Measurements from ENCODE around the gene NAA60. TPM values are rescaled to one million over a fixed set of nuclear protein-coding genes. Genes with fewer than 3 reads are reported as not detected.
"Not testable (repeated sequence)": the region's sequence is repeated elsewhere in the genome, so short reads cannot be mapped to it uniquely, and the experiment has no call there.

NAA60 gene
- total and polyA plus RNA-seq, 2 experiments from 2014 or later = 11.2 to 49.4 TPM

DNA sequence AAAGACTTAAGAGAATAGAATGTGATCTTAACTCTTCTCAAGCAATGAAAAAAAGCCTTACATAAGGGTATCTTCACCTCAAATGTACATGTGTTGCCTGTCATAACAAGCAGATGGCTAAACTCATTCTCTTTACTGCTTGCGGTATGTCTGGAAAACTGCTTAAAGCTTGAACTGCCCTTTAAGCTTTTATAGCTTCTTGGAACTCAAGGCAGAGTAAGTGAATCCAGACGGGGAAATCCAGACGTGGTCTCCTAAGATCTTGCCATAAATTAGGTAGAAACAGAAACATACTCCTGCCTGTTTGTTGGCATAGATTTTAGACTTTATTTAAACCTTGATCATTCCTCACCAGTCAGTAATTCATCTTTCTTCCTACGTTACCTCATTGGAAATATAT, 76.9 kb downstream of the NAA60 start:
- Histone ChIP-seq H3K27ac (no peak overlapping the region), H3K36me3 (ENCODE audit: low read depth) (peaks cover 23% of the 10 kb centered on the region), H2AFZ (no peak overlapping the region), H3K27me3 (replicated peaks; ENCODE audit: insufficient read depth) (no peaks in the 10 kb centered on the region), H3K4me3 (no peak overlapping the region), H3K79me2 (ENCODE audit: insufficient read depth) (no peaks in the 10 kb centered on the region), H3F3A (ENCODE audit: insufficient read depth) (no peaks in the 10 kb centered on the region; the same call in 1 of the 2 replicates), H3K9ac (no peak overlapping the region), H3K4me1 (ENCODE audit: insufficient read depth) (no peaks in the 10 kb centered on the region), H3K9me3 (ENCODE audit: low read depth) (no peaks in the 10 kb centered on the region), H3K4me2 (ENCODE audit: unreplicated experiment) (no peak overlapping the region), H4K20me1 (ENCODE audit: insufficient read depth) (no peaks in the 10 kb centered on the region), H3K9me2 (ENCODE audit: insufficient read depth) (no peaks in the 10 kb centered on the region)
- no peak for DNase-seq
- 50 to 52% methylated on average over 4 of the region's 4 CpGs for WGBS, 2 experiments (ENCODE audit: low coverage in 1 of 2, low lambda C conversion rate in 2 of 2, missing lambda C conversion rate in 2 of 2)
- TF ChIP-seq EZH2 (IDR thresholded peaks at IDR 0.05; ENCODE audit: insufficient read depth, poor library complexity, severe bottlenecking) = no peak
- TF ChIP-seq EZH2phosphoT487 (IDR thresholded peaks at IDR 0.05; ENCODE audit: insufficient read depth, low read depth) = no peak
- in situ Hi-C loops (cut with MboI) = no loop called here

DNA sequence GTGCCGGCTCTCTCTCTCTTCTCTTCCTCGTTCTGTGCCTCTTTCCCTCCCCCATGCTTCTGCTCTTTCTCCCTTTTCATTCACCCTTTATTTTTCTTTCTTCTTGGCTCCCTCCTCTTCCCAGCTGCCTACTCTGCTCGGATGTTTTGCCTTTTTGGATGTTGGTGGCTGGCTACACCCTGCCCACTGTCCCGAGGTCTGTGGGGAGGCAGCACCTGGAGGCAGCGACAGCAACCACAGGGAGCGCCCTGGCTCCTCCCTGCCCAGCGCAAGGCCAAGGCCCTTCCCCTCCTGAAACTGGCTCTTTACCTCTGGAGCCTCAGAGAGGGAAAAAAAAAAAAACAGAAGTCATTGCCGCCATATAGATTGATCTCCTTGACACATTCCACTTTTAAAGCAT, 77.4 kb downstream of the NAA60 start:
- Histone ChIP-seq H3K4me3 (no peak overlapping the region), H3K27me3 (replicated peaks; ENCODE audit: insufficient read depth) (no peaks in the 10 kb centered on the region), H3K4me2 (ENCODE audit: unreplicated experiment) (no peak overlapping the region), H3K9me2 (ENCODE audit: insufficient read depth) (no peaks in the 10 kb centered on the region), H3K36me3 (ENCODE audit: low read depth) (peaks cover 20% of the 10 kb centered on the region), H3K27ac (no peak overlapping the region), H3K79me2 (ENCODE audit: insufficient read depth) (no peaks in the 10 kb centered on the region), H3K4me1 (ENCODE audit: insufficient read depth) (no peaks in the 10 kb centered on the region), H2AFZ (no peak overlapping the region), H3K9ac (no peak overlapping the region), H3F3A (ENCODE audit: insufficient read depth) (no peaks in the 10 kb centered on the region; the same call in 1 of the 2 replicates), H3K9me3 (ENCODE audit: low read depth) (no peaks in the 10 kb centered on the region), H4K20me1 (ENCODE audit: insufficient read depth) (no peaks in the 10 kb centered on the region)
- TF ChIP-seq EZH2 (IDR thresholded peaks at IDR 0.05; ENCODE audit: insufficient read depth, poor library complexity, severe bottlenecking) (no peak), EZH2phosphoT487 (IDR thresholded peaks at IDR 0.05; ENCODE audit: insufficient read depth, low read depth) (no peak)
- DNase-seq = no peak
- in situ Hi-C loops (cut with MboI) = no loop called here
- WGBS, 2 experiments (ENCODE audit: low coverage in 1 of 2, low lambda C conversion rate in 2 of 2, missing lambda C conversion rate in 2 of 2) = 42 to 47% methylated on average over 8 of the region's 8 CpGs

DNA sequence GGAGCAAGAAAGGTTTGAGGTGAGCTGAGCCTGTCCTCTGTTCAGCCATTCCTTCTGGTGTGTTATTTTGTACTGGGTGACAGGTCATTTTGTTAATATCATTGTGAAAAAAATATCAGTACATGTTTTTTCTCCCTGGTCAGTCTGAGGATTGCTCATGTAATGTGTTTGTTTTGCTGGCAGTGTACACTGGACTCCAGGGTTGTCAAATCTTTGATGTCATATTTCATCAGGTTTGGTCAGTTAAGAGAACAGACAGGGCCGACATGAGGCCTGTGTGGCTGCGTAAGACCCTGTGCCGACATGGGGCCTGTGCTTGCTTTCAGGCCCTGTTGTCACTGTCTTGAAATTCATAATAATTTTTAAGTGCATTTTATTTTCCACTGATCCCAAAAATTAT, 79.8 kb downstream of the NAA60 start:
- Histone ChIP-seq H3F3A (ENCODE audit: insufficient read depth) (no peaks in the 10 kb centered on the region; the same call in 1 of the 2 replicates), H3K27ac (no peak overlapping the region), H3K9me3 (ENCODE audit: low read depth) (no peaks in the 10 kb centered on the region), H4K20me1 (ENCODE audit: insufficient read depth) (no peaks in the 10 kb centered on the region), H3K79me2 (ENCODE audit: insufficient read depth) (no peaks in the 10 kb centered on the region), H3K9me2 (ENCODE audit: insufficient read depth) (no peaks in the 10 kb centered on the region), H3K4me1 (ENCODE audit: insufficient read depth) (no peaks in the 10 kb centered on the region), H3K36me3 (ENCODE audit: low read depth) (peaks cover 9% of the 10 kb centered on the region), H3K27me3 (replicated peaks; ENCODE audit: insufficient read depth) (no peaks in the 10 kb centered on the region), H3K9ac (no peak overlapping the region), H2AFZ (no peak overlapping the region), H3K4me3 (no peak overlapping the region), H3K4me2 (ENCODE audit: unreplicated experiment) (no peak overlapping the region)
- in situ Hi-C loops (cut with MboI) = no loop called here
- WGBS, 2 experiments (ENCODE audit: low coverage in 1 of 2, low lambda C conversion rate in 2 of 2, missing lambda C conversion rate in 2 of 2) = 95 to 99% methylated on average over 3 of the region's 3 CpGs
- TF ChIP-seq EZH2 (IDR thresholded peaks at IDR 0.05; ENCODE audit: insufficient read depth, poor library complexity, severe bottlenecking) (no peak), EZH2phosphoT487 (IDR thresholded peaks at IDR 0.05; ENCODE audit: insufficient read depth, low read depth) (no peak)
- no peak for DNase-seq

DNA sequence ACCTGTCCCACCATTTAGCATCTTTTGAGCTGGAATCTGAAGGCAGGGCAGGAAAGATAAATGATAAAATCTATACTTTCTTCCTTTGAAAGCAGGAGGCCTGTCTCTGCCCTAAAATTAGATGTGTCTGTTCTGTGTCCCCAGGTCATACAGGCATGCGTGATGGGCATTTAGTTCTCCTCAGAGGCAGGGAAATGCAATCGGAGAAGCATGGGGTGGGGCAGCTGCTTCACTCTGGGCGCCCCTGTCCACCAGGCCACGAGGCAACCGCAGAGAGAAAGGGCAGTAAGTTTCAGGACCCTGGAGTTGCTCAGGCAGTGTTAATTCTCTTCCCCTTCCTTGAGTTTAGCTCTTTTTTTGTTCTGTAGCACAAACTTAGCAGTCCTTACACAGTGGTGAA, 82.5 kb downstream of the NAA60 start:
- TF ChIP-seq EZH2 (IDR thresholded peaks at IDR 0.05; ENCODE audit: insufficient read depth, poor library complexity, severe bottlenecking) (no peak), EZH2phosphoT487 (IDR thresholded peaks at IDR 0.05; ENCODE audit: insufficient read depth, low read depth) (no peak)

DNA sequence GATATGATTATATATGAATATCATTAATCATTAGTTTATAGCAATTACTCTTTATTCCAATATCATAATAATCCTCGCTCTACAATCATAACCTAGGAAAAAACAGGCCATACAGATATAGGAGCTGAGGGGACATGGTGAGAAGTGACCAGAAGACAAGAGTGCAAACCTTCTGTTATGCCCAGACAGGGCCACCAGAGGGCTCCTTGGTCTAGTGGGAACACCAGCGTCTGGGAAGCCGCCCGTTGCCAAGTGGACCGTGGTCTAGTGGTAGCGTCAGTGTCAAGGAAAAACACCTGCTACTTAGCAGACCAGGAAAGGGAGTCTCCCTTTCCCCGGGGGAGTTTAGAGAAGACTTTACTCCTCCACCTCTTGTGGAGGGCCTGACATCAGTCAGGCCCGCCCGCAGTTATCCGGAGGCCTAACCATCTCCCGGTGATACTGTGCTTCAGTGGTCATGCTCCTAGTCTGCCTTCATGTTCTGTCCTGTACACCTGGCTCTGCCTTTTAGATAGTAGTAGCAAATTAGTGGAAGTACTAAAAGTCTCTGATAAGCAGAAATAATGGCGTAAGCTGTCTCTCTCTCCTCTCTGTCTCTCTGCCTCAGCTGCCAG, 83.8 kb downstream of the NAA60 start:
- H3K9me2 ChIP-seq (ENCODE audit: insufficient read depth); H3K27me3 ChIP-seq (replicated peaks; ENCODE audit: insufficient read depth); H3K9me3 ChIP-seq (ENCODE audit: low read depth); H3K4me2 ChIP-seq (ENCODE audit: unreplicated experiment); H3K4me3 ChIP-seq; H3F3A ChIP-seq (ENCODE audit: insufficient read depth); in situ Hi-C loops (cut with MboI); H4K20me1 ChIP-seq (ENCODE audit: insufficient read depth); H3K27ac ChIP-seq; H3K79me2 ChIP-seq (ENCODE audit: insufficient read depth); H3K4me1 ChIP-seq (ENCODE audit: insufficient read depth); H3K9ac ChIP-seq; H2AFZ ChIP-seq: not testable (repeated sequence)
- peak; percentile 72 for DNase-seq
- WGBS, 2 experiments (ENCODE audit: low coverage in 1 of 2, low lambda C conversion rate in 2 of 2, missing lambda C conversion rate in 2 of 2) = 49 to 50% methylated on average over 12 of the region's 12 CpGs
- peaks cover 10% of the 10 kb centered on the region; the same call in 1 of the 2 replicates for H3K36me3 ChIP-seq (ENCODE audit: low read depth)

More for the DNA sequence above, 82.5 kb downstream of the NAA60 start:
- Histone ChIP-seq H3K9me2 (ENCODE audit: insufficient read depth) (no peaks in the 10 kb centered on the region), H3K4me1 (ENCODE audit: insufficient read depth) (no peaks in the 10 kb centered on the region), H3K36me3 (ENCODE audit: low read depth) (peaks cover 10% of the 10 kb centered on the region; the same call in 1 of the 2 replicates), H4K20me1 (ENCODE audit: insufficient read depth) (no peaks in the 10 kb centered on the region), H3K27ac (no peak overlapping the region), H3K27me3 (replicated peaks; ENCODE audit: insufficient read depth) (no peaks in the 10 kb centered on the region), H3K9me3 (ENCODE audit: low read depth) (no peaks in the 10 kb centered on the region), H3K4me3 (no peak overlapping the region), H3K4me2 (ENCODE audit: unreplicated experiment) (no peak overlapping the region), H3K79me2 (ENCODE audit: insufficient read depth) (no peaks in the 10 kb centered on the region), H2AFZ (no peak overlapping the region), H3K9ac (no peak overlapping the region), H3F3A (ENCODE audit: insufficient read depth) (no peaks in the 10 kb centered on the region)
- in situ Hi-C loops (cut with MboI) = no loop called here
- WGBS, 2 experiments (ENCODE audit: low coverage in 1 of 2, low lambda C conversion rate in 2 of 2, missing lambda C conversion rate in 2 of 2) = 86 to 93% methylated on average over 5 of the region's 5 CpGs
- DNase-seq = no peak
